ENCODE measurements around the gene CYP2A6. TPM values are rescaled to one million over a fixed set of nuclear protein-coding genes. Genes with fewer than 3 reads are reported as not detected.
"Not testable (repeated sequence)": the region's sequence is repeated elsewhere in the genome, so short reads cannot be mapped to it uniquely, and the experiment has no call there.

Gene CYP2A6
- total RNA-seq, 1 donor from 2014 or later: not detected

DNA sequence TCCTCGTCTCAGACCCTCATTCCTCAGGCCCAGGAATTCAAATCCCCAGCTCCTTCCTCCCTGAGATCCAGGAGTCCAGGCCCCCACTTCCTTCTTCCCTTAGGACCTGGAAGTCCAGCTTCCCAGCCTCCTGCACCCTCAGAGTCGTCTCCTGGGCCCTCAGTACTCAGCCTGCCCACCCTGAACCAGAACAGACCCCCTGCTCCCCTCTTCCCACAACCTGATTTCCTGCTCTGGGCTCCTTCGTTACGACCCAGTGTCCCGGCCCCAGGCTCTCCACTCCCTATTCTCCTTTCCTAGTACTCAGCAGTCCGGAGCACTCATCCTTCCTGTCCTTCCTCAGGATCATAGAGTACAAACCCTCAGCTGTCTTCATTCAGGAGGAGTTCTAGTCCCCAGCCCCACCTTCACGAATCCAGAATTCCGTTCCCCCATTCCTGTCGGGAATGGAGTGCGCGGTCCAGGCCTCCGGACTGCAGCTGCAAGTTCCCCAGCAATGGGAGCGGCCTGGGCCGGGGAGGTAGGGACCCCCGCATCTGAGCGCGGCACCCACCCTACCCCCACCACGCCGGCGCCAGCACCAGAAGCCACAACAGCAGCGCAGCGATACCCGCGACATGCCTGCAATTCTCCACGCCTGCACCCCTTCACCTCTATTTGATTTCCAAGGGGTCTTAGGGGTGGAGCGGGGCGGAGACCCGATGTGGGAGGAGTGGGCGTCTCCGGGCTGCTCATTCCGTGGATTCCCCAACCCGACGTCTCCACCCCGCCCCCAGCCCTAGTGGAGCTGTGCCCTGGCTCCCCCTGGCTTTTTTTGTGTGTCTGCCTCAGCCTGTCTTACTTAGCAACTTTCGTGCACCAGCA is 38.5 kb downstream of the CYP2A6 start:
- Mint-ChIP-seq H3K9me3 (ENCODE audit: low read depth) (no peaks in the 10 kb centered on the region), H3K36me3 (ENCODE audit: insufficient read depth) (peaks cover 7% of the 10 kb centered on the region), H3K4me1 (ENCODE audit: low read depth) (peaks cover 25% of the 10 kb centered on the region), H3K27me3 (peaks cover 39% of the 10 kb centered on the region), H3K4me3 (ENCODE audit: low read depth) (peak overlapping the region; percentile 82), H3K27ac (peak overlapping the region; percentile 88)
- no peak for DNase-seq (ENCODE audit: low spot score, unreplicated experiment)
- TF ChIP-seq, protein P1, sequence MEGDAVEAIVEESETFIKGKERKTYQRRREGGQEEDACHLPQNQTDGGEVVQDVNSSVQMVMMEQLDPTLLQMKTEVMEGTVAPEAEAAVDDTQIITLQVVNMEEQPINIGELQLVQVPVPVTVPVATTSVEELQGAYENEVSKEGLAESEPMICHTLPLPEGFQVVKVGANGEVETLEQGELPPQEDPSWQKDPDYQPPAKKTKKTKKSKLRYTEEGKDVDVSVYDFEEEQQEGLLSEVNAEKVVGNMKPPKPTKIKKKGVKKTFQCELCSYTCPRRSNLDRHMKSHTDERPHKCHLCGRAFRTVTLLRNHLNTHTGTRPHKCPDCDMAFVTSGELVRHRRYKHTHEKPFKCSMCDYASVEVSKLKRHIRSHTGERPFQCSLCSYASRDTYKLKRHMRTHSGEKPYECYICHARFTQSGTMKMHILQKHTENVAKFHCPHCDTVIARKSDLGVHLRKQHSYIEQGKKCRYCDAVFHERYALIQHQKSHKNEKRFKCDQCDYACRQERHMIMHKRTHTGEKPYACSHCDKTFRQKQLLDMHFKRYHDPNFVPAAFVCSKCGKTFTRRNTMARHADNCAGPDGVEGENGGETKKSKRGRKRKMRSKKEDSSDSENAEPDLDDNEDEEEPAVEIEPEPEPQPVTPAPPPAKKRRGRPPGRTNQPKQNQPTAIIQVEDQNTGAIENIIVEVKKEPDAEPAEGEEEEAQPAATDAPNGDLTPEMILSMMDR (IDR thresholded peaks at IDR 0.05; ENCODE audit: unreplicated experiment): no peak

DNA sequence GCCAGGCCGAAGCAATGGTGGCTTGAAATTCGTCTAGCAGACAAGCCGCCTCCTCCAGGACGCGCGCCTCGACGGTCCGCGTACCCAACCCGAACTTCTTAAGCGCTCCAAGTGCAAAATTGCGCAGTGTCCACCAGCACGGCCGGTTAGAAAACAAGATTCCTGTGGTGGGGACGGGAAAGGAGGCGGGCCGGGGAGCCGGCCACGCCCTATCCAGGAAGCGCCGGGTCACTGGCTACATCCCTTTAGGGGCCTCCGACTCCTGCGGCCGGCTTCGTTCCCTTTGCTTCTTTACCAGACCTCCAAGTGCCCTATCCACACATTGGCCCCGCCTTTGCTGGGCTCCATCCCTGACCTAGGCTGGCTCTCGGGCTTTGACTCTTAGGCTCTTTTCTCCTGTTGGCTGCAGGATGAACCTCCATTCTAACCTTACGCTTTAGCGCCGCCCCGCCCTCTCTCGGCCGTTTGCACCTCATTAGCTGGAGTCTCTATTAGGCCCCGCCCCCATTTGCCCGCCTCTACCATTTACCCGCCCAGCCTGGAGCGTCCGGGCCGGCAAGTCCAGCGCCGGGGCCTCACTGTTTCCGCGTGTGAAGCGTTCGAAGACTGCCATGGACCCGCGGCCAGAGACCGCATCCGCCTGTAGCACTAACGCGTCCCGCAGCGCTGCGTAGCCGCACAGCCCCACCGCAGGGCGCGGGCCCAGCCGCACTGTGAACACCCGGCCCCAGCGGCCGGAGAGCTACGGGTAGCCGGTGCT is 39.4 kb downstream of the CYP2A6 start:
- not testable (repeated sequence) for H3K9me3 Mint-ChIP-seq (ENCODE audit: low read depth); H3K36me3 Mint-ChIP-seq (ENCODE audit: insufficient read depth)
- peak overlapping the region; percentile 82 for H3K4me3 Mint-ChIP-seq (ENCODE audit: low read depth)
- H3K27ac Mint-ChIP-seq: peak overlapping the region; percentile 93
- H3K4me1 Mint-ChIP-seq (ENCODE audit: low read depth): peaks cover 28% of the 10 kb centered on the region
- peak; percentile 55 for DNase-seq (ENCODE audit: low spot score, unreplicated experiment)
- H3K27me3 Mint-ChIP-seq: peaks cover 35% of the 10 kb centered on the region

DNA sequence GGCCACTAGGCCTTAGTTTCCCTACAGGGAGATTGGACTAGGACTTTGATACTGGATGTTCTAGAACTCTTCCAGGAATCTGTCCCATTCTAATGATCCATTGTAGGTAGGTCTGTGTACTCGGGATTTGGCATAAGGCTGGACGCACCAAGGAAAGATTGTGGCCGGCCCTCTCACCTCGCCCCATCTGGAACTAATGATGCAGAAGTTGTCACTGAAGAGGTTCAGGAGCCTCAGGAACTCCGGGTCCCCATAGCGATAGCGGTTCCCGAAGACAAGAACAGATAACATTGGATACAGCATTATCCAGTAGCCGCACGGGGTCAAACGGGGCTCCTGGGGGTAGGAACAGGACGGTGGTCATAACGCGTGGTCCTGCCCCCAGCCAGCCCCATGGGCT is 40.1 kb downstream of the CYP2A6 start:
- Mint-ChIP-seq H3K27me3 (peaks cover 31% of the 10 kb centered on the region), H3K9me3 (ENCODE audit: low read depth) (no peaks in the 10 kb centered on the region), H3K27ac (peak overlapping the region; percentile 33), H3K36me3 (ENCODE audit: insufficient read depth) (peaks cover 8% of the 10 kb centered on the region), H3K4me1 (ENCODE audit: low read depth) (peaks cover 28% of the 10 kb centered on the region), H3K4me3 (ENCODE audit: low read depth) (peak overlapping the region; percentile 24)
- TF ChIP-seq, protein P1 (IDR thresholded peaks at IDR 0.05; ENCODE audit: unreplicated experiment): no peak
- DNase-seq (ENCODE audit: low spot score, unreplicated experiment): no peak

DNA sequence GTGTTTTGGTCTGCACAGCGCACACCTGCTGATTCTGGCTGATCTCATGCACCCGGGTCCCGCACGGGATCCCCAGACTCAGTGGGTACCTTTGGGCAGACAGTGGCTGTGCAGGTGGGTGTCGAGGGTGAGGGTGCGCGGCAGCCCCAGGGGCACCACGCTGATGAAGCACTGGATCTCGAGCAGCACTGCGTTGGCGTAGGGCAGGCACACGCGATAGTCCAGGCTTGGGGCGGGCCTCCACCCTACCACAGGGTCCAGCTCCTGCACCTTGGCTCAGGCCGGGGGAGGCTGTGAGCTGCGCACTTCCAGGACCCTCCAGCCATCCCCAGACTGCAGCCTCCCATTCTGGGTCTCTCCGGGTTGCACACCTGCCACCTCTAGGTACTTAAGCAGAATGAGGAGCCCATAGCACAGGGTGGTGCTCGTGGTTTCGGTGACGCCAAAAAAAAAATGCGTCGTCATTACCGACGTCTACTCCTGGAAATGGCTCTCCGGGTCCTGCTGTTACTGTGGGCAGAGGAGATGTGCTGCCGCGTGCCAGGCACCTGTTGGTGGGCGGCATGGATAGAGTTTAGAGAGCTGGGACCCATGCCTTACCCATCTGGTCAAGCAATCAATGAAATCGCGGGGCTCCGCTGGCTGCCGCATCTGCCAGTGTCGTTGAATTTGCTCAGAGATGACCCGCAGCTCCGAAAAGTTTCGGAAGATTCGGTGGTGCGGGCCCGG is 40.7 kb downstream of the CYP2A6 start:
- Mint-ChIP-seq H3K36me3 (ENCODE audit: insufficient read depth) (peaks cover 8% of the 10 kb centered on the region), H3K27ac (peak overlapping the region; percentile 33), H3K4me1 (ENCODE audit: low read depth) (peaks cover 32% of the 10 kb centered on the region), H3K9me3 (ENCODE audit: low read depth) (no peaks in the 10 kb centered on the region), H3K4me3 (ENCODE audit: low read depth) (no peak overlapping the region), H3K27me3 (peaks cover 24% of the 10 kb centered on the region)
- TF ChIP-seq, protein P1 (IDR thresholded peaks at IDR 0.05; ENCODE audit: unreplicated experiment): no peak
- no peak for DNase-seq (ENCODE audit: low spot score, unreplicated experiment)

DNA sequence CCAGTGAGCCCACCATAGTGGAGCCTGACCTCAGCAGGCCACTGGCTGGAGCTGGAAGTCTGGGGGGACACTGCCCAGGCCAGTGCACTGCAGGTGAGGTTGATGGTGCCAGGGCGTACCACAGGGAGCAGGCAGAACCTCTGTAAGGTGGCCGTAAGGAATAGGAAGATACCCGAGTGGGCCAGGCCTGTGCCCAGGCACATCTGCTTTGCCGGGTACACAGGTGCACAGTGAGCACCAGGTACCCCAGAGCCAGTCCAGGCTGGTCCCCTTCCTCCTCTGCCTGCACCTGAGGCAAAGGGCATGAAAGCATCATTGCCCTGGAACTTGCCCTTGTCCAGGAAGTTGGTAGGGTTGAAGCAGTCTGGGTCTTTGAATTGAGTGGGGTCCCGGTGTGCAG is 41.8 kb downstream of the CYP2A6 start:
- Mint-ChIP-seq H3K27ac (peak overlapping the region; percentile 67), H3K4me1 (ENCODE audit: low read depth) (peaks cover 41% of the 10 kb centered on the region), H3K36me3 (ENCODE audit: insufficient read depth) (peaks cover 10% of the 10 kb centered on the region), H3K9me3 (ENCODE audit: low read depth) (no peaks in the 10 kb centered on the region), H3K27me3 (peaks cover 14% of the 10 kb centered on the region), H3K4me3 (ENCODE audit: low read depth) (no peak overlapping the region)
- TF ChIP-seq, protein P1 (IDR thresholded peaks at IDR 0.05; ENCODE audit: unreplicated experiment): no peak
- DNase-seq (ENCODE audit: low spot score, unreplicated experiment): no peak

All from progenitor cell of endocrine pancreas (in vitro differentiated cells).